Kidney glomerular epithelial cell (primary cell): ENCODE results near the gene SPOCK3.
"Not testable (repeated sequence)": the region's sequence is repeated elsewhere in the genome, so short reads cannot be mapped to it uniquely, and the experiment has no call there.

Experiments
- DNase-seq: peaks from one replicate; lab custom pipeline; 2025; lab: John Stamatoyannopoulos, UW

SPOCK3 gene

DNA sequence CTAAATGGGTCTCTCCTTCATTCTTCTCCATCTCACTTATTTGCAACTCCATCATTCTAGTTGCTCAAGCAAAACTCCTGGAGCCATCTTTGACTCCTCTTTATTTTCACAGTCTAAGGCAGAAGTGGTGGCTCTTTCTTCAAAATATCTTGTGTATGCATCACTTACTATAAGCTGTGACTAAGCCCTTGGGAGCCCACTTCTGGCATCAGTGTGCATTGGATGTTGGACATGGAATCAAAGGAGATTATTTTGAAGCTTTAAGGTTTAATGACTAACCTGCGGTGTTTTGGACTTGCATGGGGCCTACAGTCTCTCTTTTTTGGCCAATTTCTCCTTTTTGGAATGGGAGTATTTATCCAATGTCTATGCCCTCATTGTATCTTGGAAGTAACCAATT, 276.8 kb downstream of the SPOCK3 start:
- DNase-seq: no peak

- no peak for DNase-seq
Observed at GRCh38 chr4:166956484-166956883, 277.8 kb downstream of the SPOCK3 start.

DNA sequence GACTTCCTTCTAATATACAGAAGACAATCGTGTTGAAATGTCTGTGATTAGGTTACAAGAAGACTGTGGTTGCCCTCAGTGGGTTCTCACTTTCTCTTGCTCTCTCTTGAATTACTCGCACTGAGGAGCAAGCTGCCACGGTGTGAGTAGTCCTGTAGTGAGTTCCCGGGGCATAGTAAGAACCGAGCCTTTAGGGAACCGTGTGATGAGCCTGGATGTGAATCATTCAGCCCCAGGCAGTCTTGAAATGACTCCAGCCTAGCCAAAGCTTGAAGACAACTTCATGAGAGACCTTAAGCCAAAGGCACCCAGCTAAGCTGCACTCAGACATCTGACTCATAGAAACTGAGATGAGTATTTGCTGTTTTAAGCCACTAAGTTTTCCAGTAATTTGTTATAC, 292.7 kb downstream of the SPOCK3 start:
- DNase-seq: no peak

DNA sequence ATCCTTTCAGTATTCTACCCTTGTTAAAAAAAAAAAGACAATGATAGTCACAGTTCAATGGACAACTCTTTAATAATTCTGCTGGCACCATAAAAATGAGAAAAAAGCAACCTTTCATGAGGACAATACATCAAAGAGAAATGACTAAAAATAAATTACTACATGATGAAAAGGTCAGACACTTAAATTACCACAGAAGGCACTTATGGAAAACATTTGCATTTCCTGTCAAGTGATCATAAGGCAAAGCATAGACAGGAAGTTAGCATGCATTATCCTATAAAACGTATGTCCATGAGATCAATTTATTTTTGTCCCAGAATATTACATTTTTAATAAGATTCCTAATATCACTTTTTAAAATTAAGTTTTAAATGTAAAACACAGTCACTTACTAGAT, 303.8 kb downstream of the SPOCK3 start:
- DNase-seq: no peak

- DNase-seq: no peak
Observed at GRCh38 chr4:166924424-166924823, 309.9 kb downstream of the SPOCK3 start.

- no peak for DNase-seq
Observed at GRCh38 chr4:166913926-166914325, 320.4 kb downstream of the SPOCK3 start.

DNA sequence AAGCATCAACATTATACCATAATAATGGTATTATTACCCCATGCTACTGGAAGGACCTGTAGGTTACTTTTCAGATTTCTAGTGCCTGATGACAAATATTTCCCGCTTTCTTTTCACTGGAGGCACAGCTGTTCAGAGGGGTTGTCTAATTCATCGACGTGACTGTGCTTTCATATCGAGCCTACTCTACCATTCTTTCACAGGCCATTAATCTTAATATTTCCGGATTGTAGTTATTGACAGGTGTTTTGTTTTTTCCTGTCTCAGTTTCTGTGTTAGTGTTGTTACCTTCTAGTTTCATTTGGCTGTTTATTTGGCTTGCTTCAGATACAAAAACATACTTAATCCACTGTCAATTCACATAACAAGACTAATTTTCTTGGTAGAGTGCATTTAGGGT, 330.9 kb downstream of the SPOCK3 start:
- DNase-seq: no peak

- no peak for DNase-seq
Observed at GRCh38 chr4:166902941-166903340, 331.4 kb downstream of the SPOCK3 start.

- DNase-seq: no peak
Observed at GRCh38 chr4:166896254-166896653, 338.0 kb downstream of the SPOCK3 start.

- no peak for DNase-seq
Observed at GRCh38 chr4:166895771-166896170, 338.5 kb downstream of the SPOCK3 start.

GRCh38 chr4:166887457-166887856, 346.8 kb downstream of the SPOCK3 start:
- DNase-seq: no peak

DNA sequence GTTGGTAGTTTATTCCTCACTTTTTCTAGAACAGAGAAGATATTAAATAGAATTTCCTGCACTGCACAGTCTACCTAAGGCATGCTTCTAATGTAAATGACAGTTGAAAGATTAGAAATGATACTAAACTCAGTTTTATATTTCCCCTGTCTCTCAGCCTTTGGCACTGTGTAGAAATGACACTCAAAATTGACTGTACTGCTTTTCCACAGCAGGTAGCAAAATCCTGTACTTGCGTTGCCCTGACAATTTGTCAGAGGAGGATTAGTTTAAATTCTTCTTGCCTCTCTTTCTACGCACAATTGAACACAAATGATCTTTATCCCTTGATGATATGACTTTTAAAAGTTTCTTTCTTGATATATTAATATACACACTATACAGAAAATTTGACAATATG, 347.6 kb downstream of the SPOCK3 start:
- no peak for DNase-seq

GRCh38 chr4:166882221-166882620, 352.1 kb downstream of the SPOCK3 start:
- no peak for DNase-seq

DNA sequence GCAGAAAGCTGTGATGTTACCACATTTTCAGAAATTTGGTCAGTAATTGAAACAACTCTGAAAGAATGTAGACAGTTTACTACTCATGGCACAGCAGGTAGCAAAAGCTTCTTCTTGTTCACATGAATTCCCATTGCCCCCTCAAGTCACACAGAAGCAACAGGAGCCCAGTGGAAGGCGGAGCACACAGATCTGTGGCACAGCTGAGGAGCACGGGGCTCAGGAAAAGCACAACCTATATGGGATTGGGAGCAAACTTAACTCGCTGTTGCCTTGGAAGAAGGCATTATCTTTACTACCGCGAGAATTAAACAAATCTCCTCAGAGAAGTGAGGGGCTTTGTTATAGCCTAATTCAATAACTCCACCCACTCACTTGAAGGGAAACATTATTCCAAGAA, 358.5 kb downstream of the SPOCK3 start:
- no peak for DNase-seq

- DNase-seq: no peak
Observed at GRCh38 chr4:166862032-166862431, 372.3 kb downstream of the SPOCK3 start.

- not testable (repeated sequence) for DNase-seq
Observed at GRCh38 chr4:166850398-166850797, 383.9 kb downstream of the SPOCK3 start.

DNA sequence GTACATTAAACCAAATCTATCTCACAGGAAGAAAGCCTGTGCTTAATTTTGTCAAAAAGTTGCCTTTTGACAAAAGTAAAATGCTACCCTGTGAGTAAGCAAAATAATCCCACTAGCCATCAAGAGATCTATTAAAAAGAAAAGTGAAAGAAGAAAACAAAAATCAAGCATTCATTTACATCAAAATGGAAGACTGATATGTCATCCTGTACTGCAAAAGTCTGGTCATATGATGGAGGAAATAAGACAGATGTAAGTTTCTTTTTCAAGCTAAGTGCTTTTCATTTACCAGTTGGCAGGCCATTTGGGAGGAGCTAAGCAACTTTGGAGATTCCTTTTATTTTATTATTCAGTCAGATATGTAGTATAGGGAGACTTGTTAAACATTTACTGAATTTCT, 387.4 kb downstream of the SPOCK3 start:
- no peak for DNase-seq

DNA sequence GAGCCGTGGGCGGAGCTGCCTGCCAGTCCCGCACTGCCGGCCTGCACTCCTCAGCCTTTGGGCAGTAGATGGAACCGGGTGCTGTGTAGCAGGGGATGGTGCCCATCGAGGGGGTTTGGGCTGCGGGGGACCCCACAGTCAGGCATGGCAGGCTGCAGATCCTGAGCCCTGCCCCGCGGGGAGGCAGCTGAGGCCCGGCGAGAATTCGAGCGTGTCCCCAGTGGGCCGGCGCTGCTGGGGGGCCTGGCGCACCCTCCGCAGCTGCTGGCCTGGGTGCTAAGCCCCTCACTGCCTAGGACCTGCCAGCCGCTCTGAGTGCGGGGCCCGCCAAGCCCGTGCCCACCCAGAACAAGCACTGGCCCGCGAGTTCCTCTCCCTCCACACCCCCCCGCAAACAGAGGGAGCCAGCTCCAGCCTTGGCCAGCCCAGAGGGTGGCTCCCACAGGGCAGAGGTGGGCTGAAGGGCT, 391.5 kb downstream of the SPOCK3 start:
- DNase-seq: no peak

DNA sequence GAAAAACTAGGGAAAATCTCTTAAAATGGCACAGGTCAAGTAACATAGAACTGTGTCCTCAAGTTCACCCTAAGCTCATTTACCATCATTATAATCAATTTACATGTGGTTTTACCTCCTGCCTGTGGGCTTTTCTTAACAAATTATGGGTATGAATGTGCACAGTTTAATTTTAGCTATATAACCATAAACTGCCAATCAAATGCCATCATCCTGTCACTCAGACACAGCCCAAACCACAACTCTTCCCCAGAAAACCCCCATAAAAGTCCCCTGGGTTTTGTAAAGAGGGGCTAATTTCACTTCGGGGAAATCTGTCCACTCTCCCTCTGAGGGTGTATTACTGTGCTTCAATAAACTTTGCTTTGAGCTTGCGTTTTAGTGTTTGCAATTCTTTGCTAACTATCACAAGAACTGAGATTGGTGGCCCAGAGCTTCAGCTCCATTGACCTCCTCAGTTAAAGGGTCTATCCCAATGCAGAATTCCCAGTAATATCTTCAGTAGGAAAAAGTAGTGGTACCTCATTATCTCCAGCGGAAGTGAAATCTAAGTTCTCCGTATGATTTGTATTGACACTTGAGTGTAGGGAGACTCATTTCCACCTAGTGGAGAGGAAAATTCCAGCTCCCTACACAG, 394.6 kb downstream of the SPOCK3 start:
- no peak for DNase-seq

GRCh38 chr4:166838975-166839614, 395.2 kb downstream of the SPOCK3 start:
- DNase-seq: no peak

- DNase-seq: no peak
Observed at GRCh38 chr4:166836865-166837264, 397.4 kb downstream of the SPOCK3 start.

DNA sequence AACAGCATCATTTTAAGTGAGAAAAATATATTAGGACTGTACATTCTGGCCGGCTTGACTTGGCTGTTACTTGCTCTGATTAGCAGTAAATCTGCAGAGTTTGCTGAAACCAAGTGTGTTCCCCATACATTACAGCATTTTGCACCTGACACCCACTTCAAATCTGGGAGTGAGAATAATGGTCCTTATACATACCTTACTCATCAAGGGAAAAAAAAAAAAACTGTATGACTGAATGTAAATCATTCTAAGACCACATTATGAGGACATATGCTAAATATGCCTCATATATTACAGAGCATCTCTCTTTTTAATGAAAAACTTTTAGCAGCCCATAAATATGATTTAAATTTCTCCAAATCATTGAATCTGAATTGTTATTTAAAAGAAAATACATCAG, 406.7 kb downstream of the SPOCK3 start:
- no peak for DNase-seq

- DNase-seq: no peak
Observed at GRCh38 chr4:166827167-166827566, 407.1 kb downstream of the SPOCK3 start.

GRCh38 chr4:166823848-166824247, 410.4 kb downstream of the SPOCK3 start:
- no peak for DNase-seq
